ENCODE data around the gene OSBPL8. TPM values are rescaled to one million over a fixed set of nuclear protein-coding genes. Genes with fewer than 3 reads are reported as not detected.
A peak's percentile ranks its signal among the peaks of the same experiment; 100 is the strongest.

The OSBPL8 gene
- total and polyA plus RNA-seq, 9 of the 15 experiments (the other 6 are each of a cell fraction or from before 2014, with no cell fraction given) = 17.4 to 82.7 (median 42.8) TPM

DNA sequence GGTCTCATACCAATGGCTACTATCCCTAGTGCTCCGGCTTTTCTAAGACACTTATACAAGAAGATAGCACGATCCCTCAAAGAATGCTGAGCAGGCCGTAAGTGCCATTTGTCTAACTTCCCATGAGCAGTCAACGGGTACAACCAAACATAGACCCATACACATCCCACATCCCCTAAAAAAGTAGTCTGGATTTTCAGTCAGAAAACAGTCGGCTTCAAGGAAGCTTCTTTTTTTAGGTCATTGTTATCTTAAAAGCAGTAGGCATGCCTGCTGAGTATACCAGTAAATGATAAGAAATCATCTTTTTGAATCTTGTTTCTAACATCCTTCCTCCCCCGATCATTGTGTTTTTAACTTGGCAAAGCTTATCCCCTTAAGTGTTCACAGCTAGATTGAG, 19.8 kb downstream of the OSBPL8 start (continued):
- TF ChIP-seq, protein P1, sequence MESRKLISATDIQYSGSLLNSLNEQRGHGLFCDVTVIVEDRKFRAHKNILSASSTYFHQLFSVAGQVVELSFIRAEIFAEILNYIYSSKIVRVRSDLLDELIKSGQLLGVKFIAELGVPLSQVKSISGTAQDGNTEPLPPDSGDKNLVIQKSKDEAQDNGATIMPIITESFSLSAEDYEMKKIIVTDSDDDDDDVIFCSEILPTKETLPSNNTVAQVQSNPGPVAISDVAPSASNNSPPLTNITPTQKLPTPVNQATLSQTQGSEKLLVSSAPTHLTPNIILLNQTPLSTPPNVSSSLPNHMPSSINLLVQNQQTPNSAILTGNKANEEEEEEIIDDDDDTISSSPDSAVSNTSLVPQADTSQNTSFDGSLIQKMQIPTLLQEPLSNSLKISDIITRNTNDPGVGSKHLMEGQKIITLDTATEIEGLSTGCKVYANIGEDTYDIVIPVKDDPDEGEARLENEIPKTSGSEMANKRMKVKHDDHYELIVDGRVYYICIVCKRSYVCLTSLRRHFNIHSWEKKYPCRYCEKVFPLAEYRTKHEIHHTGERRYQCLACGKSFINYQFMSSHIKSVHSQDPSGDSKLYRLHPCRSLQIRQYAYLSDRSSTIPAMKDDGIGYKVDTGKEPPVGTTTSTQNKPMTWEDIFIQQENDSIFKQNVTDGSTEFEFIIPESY (CRISPR knock-in tag; IDR thresholded peaks at IDR 0.05) = no peak
- TF ChIP-seq HNRNPUL1 (IDR thresholded peaks at IDR 0.05; ENCODE audit: low read length) (no peak), BCL6 (CRISPR knock-in tag; IDR thresholded peaks at IDR 0.05) (no peak), EP300 (IDR thresholded peaks at IDR 0.05; ENCODE audit: low read length) (peak; percentile 58; the same call in 1 of the 2 replicates), SNIP1 (IDR thresholded peaks at IDR 0.05; ENCODE audit: low read depth) (no peak), HDAC1 (IDR thresholded peaks at IDR 0.05) (peak; percentile 14 to 100; a peak in 2 of 4 replicates), MECOM (CRISPR knock-in tag; IDR thresholded peaks at IDR 0.05) (no peak), LEF1 (IDR thresholded peaks at IDR 0.05) (no peak), RBBP5 (IDR thresholded peaks at IDR 0.05; ENCODE audit: borderline replicate concordance, insufficient read depth, low read length, poor library complexity, severe bottlenecking) (no peak), DPF2 (IDR thresholded peaks at IDR 0.05) (peak; percentile 67; the same call in 1 of the 2 replicates), PHF8 (IDR thresholded peaks at IDR 0.05; ENCODE audit: borderline replicate concordance, low read length) (no peak), TCF7L2 (IDR thresholded peaks at IDR 0.05; ENCODE audit: low read depth, low read length) (no peak)
- TF ChIP-seq, protein P2, sequence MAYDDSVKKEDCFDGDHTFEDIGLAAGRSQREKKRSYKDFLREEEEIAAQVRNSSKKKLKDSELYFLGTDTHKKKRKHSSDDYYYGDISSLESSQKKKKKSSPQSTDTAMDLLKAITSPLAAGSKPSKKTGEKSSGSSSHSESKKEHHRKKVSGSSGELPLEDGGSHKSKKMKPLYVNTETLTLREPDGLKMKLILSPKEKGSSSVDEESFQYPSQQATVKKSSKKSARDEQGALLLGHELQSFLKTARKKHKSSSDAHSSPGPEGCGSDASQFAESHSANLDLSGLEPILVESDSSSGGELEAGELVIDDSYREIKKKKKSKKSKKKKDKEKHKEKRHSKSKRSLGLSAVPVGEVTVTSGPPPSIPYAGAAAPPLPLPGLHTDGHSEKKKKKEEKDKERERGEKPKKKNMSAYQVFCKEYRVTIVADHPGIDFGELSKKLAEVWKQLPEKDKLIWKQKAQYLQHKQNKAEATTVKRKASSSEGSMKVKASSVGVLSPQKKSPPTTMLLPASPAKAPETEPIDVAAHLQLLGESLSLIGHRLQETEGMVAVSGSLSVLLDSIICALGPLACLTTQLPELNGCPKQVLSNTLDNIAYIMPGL (CRISPR knock-in tag; IDR thresholded peaks at IDR 0.05) = no peak
- TF ChIP-seq, protein P3, sequence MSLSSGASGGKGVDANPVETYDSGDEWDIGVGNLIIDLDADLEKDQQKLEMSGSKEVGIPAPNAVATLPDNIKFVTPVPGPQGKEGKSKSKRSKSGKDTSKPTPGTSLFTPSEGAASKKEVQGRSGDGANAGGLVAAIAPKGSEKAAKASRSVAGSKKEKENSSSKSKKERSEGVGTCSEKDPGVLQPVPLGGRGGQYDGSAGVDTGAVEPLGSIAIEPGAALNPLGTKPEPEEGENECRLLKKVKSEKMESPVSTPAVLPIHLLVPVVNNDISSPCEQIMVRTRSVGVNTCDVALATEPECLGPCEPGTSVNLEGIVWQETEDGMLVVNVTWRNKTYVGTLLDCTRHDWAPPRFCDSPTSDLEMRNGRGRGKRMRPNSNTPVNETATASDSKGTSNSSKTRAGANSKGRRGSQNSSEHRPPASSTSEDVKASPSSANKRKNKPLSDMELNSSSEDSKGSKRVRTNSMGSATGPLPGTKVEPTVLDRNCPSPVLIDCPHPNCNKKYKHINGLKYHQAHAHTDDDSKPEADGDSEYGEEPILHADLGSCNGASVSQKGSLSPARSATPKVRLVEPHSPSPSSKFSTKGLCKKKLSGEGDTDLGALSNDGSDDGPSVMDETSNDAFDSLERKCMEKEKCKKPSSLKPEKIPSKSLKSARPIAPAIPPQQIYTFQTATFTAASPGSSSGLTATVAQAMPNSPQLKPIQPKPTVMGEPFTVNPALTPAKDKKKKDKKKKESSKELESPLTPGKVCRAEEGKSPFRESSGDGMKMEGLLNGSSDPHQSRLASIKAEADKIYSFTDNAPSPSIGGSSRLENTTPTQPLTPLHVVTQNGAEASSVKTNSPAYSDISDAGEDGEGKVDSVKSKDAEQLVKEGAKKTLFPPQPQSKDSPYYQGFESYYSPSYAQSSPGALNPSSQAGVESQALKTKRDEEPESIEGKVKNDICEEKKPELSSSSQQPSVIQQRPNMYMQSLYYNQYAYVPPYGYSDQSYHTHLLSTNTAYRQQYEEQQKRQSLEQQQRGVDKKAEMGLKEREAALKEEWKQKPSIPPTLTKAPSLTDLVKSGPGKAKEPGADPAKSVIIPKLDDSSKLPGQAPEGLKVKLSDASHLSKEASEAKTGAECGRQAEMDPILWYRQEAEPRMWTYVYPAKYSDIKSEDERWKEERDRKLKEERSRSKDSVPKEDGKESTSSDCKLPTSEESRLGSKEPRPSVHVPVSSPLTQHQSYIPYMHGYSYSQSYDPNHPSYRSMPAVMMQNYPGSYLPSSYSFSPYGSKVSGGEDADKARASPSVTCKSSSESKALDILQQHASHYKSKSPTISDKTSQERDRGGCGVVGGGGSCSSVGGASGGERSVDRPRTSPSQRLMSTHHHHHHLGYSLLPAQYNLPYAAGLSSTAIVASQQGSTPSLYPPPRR (CRISPR knock-in tag; IDR thresholded peaks at IDR 0.05; ENCODE audit: borderline replicate concordance) = no peak
- TF ChIP-seq, protein P4, sequence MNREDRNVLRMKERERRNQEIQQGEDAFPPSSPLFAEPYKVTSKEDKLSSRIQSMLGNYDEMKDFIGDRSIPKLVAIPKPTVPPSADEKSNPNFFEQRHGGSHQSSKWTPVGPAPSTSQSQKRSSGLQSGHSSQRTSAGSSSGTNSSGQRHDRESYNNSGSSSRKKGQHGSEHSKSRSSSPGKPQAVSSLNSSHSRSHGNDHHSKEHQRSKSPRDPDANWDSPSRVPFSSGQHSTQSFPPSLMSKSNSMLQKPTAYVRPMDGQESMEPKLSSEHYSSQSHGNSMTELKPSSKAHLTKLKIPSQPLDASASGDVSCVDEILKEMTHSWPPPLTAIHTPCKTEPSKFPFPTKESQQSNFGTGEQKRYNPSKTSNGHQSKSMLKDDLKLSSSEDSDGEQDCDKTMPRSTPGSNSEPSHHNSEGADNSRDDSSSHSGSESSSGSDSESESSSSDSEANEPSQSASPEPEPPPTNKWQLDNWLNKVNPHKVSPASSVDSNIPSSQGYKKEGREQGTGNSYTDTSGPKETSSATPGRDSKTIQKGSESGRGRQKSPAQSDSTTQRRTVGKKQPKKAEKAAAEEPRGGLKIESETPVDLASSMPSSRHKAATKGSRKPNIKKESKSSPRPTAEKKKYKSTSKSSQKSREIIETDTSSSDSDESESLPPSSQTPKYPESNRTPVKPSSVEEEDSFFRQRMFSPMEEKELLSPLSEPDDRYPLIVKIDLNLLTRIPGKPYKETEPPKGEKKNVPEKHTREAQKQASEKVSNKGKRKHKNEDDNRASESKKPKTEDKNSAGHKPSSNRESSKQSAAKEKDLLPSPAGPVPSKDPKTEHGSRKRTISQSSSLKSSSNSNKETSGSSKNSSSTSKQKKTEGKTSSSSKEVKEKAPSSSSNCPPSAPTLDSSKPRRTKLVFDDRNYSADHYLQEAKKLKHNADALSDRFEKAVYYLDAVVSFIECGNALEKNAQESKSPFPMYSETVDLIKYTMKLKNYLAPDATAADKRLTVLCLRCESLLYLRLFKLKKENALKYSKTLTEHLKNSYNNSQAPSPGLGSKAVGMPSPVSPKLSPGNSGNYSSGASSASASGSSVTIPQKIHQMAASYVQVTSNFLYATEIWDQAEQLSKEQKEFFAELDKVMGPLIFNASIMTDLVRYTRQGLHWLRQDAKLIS (CRISPR knock-in tag; IDR thresholded peaks at IDR 0.05) = no peak
